ENCODE measurements around the gene ZNF133. TPM values are rescaled to one million over a fixed set of nuclear protein-coding genes. Genes with fewer than 3 reads are reported as not detected.
A peak's percentile ranks its signal among the peaks of the same experiment; 100 is the strongest.

Gene ZNF133
- total and polyA plus RNA-seq, 7 donors, result 5.2 to 10.1 (median 8.4) TPM

DNA sequence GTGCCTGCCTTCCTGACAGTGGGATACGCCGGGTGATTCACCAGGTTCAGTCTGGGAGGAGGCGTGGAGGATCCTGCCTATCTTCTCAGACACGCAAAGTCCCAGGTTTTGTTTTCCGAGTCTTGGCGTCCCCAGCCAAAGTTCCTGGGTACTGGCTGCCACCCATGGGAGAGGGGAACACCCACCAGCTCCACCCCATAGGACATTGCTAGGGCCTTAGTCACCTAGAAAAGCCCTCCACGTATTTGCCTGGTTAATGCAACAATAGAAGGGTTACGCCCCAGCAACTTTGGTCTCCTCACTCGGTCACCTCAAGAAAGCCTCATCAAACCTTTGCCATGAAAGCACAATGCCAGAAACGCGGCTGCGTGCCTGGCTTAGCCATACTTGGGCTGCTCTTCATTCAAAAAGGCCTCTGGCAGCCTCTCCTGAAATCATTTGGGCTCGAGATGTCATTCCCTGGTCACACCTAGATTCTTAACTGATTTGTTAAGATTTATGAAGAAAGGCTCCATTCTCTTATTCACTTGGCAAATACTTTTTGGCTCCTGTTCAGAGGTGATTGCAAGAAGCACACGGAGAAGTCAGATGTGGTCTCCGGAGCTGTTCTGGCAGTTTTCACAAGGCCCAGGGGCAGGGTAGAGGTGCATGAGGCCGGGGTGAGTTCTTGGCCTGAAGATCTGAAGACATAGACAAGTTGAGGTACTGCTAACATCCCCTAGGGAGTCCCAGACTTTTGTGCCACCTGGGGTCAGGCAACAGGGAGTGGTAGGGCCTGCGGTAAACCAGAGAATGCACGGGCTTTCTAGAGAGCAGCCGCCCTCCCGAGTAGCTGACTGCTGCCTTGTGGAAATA is 35.5 kb upstream of the ZNF133 start:
- H3K27me3 ChIP-seq (ENCODE audit: insufficient read depth in 3 of 3, low read length in 2 of 3), result no peaks in the 10 kb centered on the region
- intact Hi-C loops (cut with DNase I), result no loop called here
- no peak for ATAC-seq
- H3K9me3 ChIP-seq, result no peaks in the 10 kb centered on the region
- H3K4me3 ChIP-seq, result no peak overlapping the region
- H3K36me3 ChIP-seq (ENCODE audit: insufficient read depth in 1 of 2, low read depth in 1 of 2), result no peaks in the 10 kb centered on the region
- DNase-seq, result no peak
- WGBS, 3 donors, result 75 to 82% (median 77%) methylated on average over 20 of the region's 20 CpGs
- TF ChIP-seq, protein P1, sequence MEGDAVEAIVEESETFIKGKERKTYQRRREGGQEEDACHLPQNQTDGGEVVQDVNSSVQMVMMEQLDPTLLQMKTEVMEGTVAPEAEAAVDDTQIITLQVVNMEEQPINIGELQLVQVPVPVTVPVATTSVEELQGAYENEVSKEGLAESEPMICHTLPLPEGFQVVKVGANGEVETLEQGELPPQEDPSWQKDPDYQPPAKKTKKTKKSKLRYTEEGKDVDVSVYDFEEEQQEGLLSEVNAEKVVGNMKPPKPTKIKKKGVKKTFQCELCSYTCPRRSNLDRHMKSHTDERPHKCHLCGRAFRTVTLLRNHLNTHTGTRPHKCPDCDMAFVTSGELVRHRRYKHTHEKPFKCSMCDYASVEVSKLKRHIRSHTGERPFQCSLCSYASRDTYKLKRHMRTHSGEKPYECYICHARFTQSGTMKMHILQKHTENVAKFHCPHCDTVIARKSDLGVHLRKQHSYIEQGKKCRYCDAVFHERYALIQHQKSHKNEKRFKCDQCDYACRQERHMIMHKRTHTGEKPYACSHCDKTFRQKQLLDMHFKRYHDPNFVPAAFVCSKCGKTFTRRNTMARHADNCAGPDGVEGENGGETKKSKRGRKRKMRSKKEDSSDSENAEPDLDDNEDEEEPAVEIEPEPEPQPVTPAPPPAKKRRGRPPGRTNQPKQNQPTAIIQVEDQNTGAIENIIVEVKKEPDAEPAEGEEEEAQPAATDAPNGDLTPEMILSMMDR (IDR thresholded peaks at IDR 0.05), result no peak
- H3K27ac ChIP-seq, result no peak overlapping the region
- H3K4me1 ChIP-seq, result no peaks in the 10 kb centered on the region

DNA sequence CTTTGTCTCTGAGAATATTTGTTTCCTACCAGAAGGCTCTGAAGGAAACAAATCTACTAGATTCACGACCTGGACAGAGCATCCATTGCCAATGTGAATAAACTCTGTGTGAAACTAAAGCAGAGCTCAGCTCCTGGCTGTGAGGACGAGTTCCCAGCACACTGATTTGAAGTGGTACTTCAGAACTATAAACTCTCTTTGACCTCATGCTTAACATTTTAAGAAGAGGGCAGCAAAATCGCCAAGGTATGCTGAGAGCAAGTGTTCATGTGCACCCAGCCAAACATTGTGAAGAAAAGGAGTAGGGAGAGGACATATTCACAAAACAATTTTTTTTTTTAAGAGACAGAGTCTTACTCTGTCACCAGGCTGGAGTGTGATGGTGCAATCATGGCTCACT is 33.7 kb upstream of the ZNF133 start:
- Histone ChIP-seq H3K27me3 (ENCODE audit: insufficient read depth in 3 of 3, low read length in 2 of 3) (no peaks in the 10 kb centered on the region), H3K4me3 (no peak overlapping the region), H3K4me1 (no peaks in the 10 kb centered on the region), H3K36me3 (ENCODE audit: insufficient read depth in 1 of 2, low read depth in 1 of 2) (no peaks in the 10 kb centered on the region), H3K27ac (no peak overlapping the region), H3K9me3 (no peaks in the 10 kb centered on the region)
- DNase-seq (no peak), ATAC-seq (no peak)
- intact Hi-C loops (cut with DNase I), result no loop called here
- WGBS, 3 donors, result 21 to 50% (median 26%) methylated on average over 3 of the region's 3 CpGs
- TF ChIP-seq, protein P1 (IDR thresholded peaks at IDR 0.05), result no peak

DNA sequence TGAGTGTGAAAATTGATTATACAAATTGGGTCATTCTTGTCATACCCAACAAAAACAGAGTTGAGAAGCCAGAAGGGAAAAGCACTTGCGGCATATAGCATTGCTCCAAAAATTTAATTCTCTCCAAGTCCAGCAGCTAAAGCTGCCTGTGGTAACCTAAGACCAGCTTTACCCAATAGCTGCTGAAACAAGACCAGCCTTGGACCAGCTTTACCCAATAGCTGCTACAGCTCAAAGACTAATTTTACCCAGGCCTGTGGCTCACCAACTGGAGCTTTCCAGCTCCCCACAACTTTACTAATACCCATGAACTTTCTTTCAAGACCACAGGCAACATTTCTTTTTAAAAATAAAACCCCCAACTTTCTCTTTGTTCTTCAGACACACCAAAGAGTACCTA is 32.8 kb upstream of the ZNF133 start:
- no peak overlapping the region for H3K27ac ChIP-seq
- intact Hi-C loops (cut with DNase I), result no loop called here

DNA sequence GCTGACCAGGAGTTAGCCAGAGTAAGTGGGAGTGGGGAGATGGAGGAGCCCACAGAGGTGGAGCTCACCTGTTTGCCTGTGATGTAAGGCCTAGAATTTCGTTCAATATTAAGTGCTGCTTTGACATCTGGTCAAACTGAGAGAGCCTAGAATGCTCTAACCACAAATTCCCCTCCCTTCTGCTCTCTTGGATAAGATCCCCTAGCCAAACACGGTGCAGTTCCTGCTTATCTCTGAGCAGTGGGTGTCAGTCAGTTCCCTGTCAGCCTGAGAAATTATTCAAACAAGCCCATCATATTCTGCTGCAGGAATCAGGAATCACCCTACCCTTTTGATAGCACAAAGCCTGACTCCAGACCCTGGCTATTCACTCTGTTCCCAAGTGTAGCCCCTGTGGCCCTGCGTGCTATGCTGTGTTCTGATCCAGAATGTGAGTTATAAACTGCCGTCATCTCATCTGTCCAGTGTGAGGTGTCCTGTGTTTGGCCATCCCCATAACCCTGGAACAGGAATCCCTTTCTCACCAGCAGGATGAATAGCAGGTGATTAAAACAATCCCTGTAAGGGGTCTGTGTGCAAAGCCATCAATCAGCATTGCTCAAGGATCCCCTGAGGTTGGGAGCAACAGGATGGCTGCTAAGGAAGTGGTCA is 31.8 kb upstream of the ZNF133 start:
- ATAC-seq (no peak), DNase-seq (no peak)
- no peaks in the 10 kb centered on the region for H3K27me3 ChIP-seq (ENCODE audit: insufficient read depth in 3 of 3, low read length in 2 of 3)
- no peak overlapping the region for H3K27ac ChIP-seq
- TF ChIP-seq, protein P1 (IDR thresholded peaks at IDR 0.05), result no peak
- H3K4me3 ChIP-seq, result no peak overlapping the region
- H3K36me3 ChIP-seq (ENCODE audit: insufficient read depth in 1 of 2, low read depth in 1 of 2), result no peaks in the 10 kb centered on the region
- no peaks in the 10 kb centered on the region for H3K9me3 ChIP-seq
- 60 to 68% (median 67%) methylated on average over 4 of the region's 4 CpGs for whole genome bisulfite sequencing, 3 donors
- no peaks in the 10 kb centered on the region for H3K4me1 ChIP-seq
- intact Hi-C loops (cut with DNase I), result no loop called here

More for the DNA sequence above, 32.8 kb upstream of the ZNF133 start:
- H3K27me3 ChIP-seq (ENCODE audit: insufficient read depth in 3 of 3, low read length in 2 of 3), result no peaks in the 10 kb centered on the region
- no peak overlapping the region for H3K4me3 ChIP-seq
- no peaks in the 10 kb centered on the region for H3K4me1 ChIP-seq
- no peaks in the 10 kb centered on the region for H3K36me3 ChIP-seq (ENCODE audit: insufficient read depth in 1 of 2, low read depth in 1 of 2)
- TF ChIP-seq, protein P1 (IDR thresholded peaks at IDR 0.05), result no peak
- H3K9me3 ChIP-seq, result no peaks in the 10 kb centered on the region
- ATAC-seq, result peak; percentile 60 to 84 (median 72)
- WGBS, 3 donors, result 25 to 41% (median 35%) methylated on average over 1 of the region's 1 CpG
- DNase-seq, result no peak

Measured in psoas muscle (tissue), 8 donors.